ENCODE data around the gene ASIC4.

The ASIC4 gene

DNA sequence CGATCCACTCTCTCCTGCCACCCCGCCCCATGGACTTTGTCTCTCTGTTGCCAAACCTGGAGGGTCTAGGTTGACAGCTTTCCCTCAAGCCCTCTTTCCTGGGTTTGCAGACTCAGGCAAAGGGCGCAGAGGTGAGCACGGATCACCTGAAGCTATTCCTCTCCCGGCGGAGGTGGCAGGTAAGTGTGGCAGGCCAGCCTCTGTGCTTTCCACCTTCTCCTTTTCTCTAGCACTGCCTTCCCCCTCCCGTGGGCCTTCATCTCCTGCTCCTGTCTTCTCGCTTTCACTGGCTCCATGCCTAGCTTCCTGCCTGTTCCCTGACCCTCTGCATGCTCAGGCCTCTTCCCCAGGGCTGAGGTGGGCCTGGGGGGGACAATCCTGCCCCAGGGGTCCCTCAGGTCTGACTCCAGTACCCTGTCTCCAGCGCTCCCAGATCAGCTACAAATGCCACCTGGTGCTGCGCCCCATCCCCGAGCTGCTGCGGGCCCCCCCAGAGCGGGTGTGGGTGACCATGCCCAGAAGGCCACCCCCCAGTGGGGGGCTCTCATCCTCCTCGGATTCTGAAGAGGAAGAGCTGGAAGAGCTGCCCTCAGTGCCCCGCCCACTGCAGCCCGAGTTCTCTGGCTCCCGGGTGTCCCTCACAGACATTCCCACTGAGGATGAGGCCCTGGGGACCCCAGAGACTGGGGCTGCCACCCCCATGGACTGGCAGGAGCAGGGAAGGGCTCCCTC, 31.4 kb upstream of the ASIC4 start:
- no peak for DNase-seq (ENCODE audit: low read depth in 2 of 2)

DNA sequence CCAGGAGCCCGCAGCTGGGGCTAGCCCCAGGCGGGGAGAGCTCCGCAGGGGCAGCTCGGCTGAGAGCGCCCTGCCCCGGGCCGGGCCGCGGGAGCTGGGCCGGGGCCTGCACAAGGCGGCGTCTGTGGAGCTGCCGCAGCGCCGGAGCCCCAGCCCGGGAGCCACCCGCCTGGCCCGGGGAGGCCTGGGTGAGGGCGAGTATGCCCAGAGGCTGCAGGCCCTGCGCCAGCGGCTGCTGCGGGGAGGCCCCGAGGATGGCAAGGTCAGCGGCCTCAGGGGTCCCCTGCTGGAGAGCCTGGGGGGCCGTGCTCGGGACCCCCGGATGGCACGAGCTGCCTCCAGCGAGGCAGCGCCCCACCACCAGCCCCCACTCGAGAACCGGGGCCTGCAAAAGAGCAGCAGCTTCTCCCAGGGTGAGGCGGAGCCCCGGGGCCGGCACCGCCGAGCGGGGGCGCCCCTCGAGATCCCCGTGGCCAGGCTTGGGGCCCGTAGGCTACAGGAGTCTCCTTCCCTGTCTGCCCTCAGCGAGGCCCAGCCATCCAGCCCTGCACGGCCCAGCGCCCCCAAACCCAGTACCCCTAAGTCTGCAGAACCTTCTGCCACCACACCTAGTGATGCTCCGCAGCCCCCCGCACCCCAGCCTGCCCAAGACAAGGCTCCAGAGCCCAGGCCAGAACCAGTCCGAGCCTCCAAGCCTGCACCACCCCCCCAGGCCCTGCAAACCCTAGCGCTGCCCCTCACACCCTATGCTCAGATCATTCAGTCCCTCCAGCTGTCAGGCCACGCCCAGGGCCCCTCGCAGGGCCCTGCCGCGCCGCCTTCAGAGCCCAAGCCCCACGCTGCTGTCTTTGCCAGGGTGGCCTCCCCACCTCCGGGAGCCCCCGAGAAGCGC, 30.6 kb upstream of the ASIC4 start:
- no peak for DNase-seq (ENCODE audit: low read depth in 2 of 2)

DNA sequence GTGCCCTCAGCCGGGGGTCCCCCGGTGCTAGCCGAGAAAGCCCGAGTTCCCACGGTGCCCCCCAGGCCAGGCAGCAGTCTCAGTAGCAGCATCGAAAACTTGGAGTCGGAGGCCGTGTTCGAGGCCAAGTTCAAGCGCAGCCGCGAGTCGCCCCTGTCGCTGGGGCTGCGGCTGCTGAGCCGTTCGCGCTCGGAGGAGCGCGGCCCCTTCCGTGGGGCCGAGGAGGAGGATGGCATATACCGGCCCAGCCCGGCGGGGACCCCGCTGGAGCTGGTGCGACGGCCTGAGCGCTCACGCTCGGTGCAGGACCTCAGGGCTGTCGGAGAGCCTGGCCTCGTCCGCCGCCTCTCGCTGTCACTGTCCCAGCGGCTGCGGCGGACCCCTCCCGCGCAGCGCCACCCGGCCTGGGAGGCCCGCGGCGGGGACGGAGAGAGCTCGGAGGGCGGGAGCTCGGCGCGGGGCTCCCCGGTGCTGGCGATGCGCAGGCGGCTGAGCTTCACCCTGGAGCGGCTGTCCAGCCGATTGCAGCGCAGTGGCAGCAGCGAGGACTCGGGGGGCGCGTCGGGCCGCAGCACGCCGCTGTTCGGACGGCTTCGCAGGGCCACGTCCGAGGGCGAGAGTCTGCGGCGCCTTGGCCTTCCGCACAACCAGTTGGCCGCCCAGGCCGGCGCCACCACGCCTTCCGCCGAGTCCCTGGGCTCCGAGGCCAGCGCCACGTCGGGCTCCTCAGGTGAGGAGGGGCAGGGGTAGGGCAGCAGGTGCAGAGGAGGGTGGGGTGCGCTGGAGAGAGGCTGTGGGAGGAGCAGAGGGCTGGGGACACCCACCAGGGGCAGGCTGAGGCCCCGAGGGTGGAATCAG, 29.7 kb upstream of the ASIC4 start:
- no peak for DNase-seq (ENCODE audit: low read depth in 2 of 2)

DNA sequence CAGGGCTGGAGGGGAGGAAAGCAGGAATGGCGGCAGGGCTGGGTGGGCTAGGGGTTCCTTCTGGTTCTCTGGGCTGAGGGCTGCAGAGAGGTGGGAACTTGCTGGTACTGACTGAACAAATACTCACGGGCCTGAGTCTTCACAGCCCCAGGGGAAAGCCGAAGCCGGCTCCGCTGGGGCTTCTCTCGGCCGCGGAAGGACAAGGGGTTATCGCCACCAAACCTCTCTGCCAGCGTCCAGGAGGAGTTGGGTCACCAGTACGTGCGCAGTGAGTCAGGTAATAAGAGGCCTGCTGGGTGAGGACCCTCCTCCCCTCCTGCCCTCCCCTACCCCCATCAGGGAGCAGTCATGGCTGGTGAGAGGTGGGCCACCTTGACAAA, 29.1 kb upstream of the ASIC4 start:
- no peak for DNase-seq (ENCODE audit: low read depth in 2 of 2)

DNA sequence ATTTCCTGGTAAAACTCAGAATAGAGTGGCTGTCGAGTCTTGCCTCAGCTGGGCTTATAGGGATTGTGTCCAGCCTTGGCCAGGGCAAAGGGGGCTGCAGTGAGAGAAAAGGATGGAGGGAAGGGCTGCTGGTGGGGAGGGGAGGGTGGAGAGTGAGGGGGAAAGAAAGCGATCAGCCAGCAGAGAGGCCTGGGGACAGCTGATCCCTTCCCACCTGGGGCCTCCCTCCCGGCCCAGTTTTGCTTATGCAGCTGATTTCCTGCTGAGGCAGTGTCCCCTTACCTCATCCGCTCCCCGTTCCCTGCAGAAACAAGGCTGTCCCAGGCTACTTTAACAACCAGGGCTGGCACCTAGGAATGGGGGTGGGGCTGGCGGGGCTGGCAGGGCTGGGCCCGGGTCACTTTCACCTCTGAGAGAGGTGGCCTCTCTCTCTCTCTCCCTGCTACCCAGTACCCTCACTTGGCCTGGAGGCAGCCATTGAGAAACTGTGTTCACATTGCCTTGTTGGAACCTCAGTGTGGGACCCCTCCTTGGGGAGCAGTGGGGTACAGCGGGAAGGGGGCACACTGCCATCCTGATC, 27.8 kb upstream of the ASIC4 start:
- no peak for DNase-seq (ENCODE audit: low read depth in 2 of 2)

DNA sequence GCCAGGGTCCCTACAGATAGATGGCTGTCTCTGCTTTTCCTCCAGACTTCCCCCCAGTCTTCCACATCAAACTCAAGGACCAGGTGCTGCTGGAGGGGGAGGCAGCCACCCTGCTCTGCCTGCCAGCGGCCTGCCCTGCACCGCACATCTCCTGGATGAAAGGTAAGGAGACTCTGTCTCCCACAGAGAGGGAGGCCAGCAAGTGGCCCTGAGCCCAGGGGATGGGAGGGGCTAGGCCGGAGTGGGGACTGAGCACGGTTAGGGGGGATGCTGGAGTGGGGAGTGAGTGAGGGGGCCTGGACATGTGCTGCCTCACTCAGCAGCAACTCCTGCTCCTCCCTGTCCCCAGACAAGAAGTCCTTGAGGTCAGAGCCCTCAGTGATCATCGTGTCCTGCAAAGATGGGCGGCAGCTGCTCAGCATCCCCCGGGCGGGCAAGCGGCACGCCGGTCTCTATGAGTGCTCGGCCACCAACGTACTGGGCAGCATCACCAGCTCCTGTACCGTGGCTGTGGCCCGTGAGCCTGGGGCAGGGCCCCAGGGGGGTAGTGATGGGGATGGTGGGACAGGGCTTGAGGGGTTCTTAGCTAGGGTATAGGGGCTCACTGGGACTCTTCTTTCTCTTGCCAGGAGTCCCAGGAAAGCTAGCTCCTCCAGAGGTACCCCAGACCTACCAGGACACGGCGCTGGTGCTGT, 26.0 kb upstream of the ASIC4 start:
- no peak for DNase-seq (ENCODE audit: low read depth in 2 of 2)

DNA sequence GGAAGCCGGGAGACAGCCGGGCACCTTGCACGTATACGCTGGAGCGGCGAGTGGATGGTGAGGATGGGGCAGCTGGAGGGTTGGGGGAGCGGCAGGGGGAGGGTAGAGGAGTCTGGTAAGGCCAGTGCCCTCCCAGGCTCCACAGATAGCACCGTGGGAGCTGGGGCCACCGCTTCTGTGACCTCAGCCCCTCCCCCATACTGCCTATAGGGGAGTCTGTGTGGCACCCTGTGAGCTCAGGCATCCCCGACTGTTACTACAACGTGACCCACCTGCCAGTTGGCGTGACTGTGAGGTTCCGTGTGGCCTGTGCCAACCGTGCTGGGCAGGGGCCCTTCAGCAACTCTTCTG, 25.5 kb upstream of the ASIC4 start:
- DNase-seq (ENCODE audit: low read depth in 2 of 2) = no peak

DNA sequence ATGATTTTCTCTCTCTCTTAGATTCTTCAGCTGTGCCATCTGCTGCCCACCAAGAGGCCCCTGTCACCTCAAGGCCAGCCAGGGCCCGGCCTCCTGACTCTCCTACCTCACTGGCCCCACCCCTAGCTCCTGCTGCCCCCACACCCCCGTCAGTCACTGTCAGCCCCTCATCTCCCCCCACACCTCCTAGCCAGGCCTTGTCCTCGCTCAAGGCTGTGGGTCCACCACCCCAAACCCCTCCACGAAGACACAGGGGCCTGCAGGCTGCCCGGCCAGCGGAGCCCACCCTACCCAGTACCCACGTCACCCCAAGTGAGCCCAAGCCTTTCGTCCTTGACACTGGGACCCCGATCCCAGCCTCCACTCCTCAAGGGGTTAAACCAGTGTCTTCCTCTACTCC, 25.0 kb upstream of the ASIC4 start:
- no peak for DNase-seq (ENCODE audit: low read depth in 2 of 2)

DNA sequence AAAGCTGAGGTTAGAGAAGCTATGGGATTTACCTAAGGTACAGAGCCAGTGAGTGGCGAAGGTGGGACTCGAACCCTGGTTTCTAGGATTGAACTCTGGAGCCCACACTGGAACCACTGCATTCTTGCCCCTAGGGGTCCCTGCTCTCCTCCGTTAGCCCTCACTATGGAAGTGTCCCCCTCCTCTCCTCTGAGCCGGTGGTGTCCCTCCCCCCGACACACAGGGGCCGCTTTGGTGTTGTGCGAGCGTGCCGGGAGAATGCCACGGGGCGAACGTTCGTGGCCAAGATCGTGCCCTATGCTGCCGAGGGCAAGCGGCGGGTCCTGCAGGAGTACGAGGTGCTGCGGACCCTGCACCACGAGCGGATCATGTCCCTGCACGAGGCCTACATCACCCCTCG, 24.1 kb upstream of the ASIC4 start:
- no peak for DNase-seq (ENCODE audit: low read depth in 2 of 2)

DNA sequence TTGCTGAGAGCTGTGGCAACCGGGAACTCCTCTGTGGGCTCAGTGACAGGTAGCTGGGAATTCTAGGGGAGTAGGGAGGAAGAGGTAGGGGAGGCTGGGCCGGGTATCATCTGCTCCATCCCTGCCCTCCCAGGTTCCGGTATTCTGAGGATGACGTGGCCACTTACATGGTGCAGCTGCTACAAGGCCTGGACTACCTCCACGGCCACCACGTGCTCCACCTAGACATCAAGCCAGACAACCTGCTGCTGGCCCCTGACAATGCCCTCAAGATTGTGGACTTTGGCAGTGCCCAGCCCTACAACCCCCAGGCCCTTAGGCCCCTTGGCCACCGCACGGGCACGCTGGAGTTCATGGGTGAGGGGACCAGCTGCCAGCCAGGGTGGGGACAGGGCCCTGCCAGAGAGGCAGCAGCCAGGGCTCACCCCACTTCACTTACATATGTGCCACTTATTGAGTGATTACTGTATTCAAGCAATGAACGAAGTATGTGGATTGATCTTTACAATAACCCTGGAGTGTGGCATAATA, 23.6 kb upstream of the ASIC4 start:
- no peak for DNase-seq (ENCODE audit: low read depth in 2 of 2)

DNA sequence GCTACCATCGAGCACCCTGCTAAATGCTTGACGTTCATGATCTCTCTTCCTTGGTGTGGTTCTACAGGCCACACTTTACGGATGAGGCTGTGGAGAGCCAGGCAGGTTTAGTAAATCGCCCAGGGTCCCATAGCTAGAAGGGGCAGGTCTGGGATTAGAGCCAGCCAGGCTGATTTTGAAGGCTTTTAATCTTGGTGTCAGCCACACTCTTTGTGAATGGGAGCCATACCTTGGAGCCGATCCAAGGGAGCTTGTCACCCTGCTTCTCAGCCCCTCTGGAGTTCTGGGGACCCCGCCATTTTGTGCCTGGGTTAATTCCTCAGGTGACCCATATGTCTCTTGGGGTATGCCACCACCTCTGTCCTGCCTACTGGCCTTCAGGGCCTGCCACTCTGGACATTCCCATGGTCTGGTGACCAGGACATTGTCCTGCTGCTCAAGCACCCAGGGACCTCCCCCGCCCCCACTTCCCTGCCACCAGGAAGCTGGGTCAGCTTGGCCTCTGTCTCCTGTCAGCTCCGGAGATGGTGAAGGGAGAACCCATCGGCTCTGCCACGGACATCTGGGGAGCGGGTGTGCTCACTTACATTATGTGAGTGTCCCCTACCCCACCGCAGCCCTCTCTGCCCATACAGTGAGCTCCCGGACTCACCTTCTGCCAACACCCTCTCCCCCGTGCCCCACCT, 22.9 kb upstream of the ASIC4 start:
- DNase-seq (ENCODE audit: low read depth in 2 of 2) = no peak

DNA sequence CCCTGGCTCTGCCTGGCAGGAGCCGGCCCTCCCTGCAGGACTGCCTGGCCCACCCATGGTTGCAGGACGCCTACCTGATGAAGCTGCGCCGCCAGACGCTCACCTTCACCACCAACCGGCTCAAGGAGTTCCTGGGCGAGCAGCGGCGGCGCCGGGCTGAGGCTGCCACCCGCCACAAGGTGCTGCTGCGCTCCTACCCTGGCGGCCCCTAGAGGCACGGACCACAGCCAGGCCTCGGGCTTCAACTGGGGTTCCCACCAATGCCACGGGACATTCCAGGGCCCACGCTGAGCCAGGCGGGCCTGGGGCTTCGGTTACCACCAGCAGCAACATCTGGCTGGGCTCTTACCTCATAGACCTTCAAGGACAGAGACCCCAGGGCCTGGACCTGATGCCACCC, 21.7 kb upstream of the ASIC4 start:
- no peak for DNase-seq (ENCODE audit: low read depth in 2 of 2)

DNA sequence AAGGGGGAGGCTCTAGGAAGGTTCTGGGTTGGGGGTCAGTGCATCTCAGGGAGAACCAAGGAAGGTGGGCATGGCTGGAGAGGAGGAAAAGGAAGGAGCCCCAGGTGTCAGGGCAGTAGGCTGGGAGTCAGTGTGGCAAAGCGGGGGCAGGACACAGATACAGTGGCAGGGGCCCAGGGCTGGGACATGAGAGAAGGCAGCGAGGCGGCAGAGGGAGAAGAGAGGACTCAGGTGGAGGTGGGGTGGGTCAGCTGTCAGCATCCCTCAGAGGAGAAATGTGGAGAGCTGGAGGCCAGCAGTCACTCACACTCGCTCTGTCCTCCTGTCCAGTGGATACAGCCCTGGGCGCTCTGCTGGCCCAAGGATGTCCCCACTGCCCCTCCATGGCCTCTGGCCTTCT, 21.2 kb upstream of the ASIC4 start:
- DNase-seq (ENCODE audit: low read depth in 2 of 2) = no peak

DNA sequence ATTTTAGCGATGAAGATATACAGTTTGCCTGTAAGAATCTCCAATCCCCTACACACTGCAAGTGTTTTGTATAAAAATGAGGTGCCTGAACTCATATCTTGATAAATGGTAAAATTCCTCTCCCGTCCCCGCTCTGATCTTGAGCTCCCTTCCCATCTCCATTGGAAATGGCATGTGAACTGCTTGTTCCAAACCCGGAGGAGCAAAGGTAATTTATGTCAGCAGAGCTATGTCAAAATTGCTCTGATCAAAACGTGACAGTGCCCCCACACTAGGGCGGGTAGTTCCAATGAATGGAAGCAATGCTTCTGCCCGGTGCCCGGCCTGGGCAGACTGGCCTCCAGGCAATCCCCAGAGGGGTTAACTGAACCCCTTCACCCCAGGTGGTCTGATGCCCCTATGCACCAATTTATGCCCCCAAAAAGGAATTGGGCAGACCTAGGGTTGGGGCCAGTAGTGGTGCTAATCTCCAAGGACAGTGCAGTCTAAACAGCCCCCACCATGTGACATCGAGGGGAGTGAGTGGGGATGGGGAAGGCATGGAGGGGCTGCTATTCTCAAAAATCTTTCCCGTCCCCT, 19.2 kb upstream of the ASIC4 start:
- DNase-seq (ENCODE audit: low read depth in 2 of 2) = no peak

DNA sequence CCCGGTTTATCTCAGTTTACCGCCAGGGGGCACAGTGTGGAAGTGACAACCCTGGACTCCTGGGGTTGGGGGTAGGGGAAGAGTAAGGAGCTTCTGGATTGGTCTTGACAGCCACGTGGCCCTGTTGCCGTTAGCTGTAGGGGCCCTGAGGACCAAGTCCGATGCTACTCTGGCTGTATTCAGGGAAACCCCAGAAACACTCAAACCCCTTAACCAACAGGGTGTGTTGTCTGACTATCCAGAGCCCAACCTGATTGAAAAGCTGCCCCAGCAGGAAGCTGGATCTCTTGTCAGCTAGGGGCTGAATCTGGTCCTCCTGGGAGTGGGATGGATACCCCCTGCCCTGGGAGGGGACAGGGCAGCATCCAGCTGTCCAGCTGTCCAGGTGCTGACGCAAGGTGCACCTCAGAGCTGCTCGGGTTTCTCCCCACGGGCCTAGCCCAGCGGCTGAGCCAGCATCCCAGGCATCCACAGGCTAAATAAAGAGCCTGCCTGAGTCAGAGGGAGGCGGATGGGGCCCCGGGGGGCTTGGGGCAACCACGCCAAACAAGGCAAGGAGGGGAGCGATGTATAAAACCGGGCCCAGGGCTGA, 18.7 kb upstream of the ASIC4 start:
- peak in 1 of 2 donors; percentile 24 for DNase-seq (ENCODE audit: low read depth in 2 of 2)

DNA sequence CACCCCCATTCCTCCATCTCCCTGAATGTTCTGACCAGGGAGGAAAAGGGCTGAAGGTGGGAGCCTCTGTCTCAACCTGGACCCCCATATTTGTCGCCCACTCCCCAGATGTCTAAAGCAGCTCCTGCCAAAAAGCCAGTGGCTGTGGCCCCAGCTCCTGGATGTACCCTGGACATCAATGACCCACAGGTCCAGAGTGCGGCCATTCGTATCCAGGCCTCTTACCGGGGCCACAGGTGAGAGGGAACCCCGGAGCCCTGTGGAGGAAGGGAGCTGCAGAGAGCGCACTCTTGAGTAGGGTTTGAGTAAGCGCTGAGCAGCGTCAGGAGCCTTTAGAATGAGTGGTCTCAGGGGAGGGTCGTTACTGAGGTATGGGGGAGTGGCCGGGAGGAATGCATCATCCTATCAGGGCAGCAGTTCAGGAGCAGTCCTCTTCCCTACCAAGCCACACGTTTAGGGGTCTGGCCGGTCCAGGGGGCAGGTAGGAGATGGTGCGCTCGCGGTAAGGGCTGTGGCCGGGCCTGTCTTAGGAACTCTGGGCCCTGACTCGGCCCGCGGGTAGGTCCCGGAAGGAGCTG, 17.9 kb upstream of the ASIC4 start:
- no peak for DNase-seq (ENCODE audit: low read depth in 2 of 2)

DNA sequence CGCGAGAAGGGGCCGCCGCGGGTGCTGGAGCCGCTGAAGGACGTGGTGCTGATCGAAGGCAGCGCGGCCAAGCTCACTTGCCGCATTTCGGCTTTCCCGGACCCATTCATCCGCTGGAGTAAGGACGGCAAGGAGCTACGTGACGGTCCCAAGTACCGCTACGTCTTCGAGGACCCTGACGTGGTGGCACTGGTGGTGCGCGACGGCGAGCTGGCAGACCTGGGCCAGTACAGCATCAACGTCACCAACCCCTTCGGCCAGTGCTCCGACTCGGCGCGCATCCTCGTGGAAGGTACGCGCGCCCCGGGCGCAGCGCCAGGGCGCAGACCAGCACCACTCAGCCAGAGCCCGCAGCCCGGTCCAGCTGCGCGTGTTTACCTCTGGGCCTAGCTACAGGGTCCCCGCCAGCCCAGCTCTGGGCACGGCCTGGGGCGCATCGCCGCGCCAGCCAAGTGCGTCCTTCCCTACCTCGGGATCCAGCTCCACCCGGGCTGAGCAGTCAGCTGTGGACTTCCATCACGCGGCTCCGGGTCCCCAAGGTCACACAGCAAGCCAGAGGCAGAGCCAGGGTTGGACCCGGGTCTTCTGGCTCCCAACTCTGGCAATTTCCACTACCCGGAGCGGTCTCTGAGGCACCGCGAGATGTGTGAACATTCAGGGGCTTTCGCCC, 17.3 kb upstream of the ASIC4 start:
- DNase-seq (ENCODE audit: low read depth in 2 of 2) = no peak

DNA sequence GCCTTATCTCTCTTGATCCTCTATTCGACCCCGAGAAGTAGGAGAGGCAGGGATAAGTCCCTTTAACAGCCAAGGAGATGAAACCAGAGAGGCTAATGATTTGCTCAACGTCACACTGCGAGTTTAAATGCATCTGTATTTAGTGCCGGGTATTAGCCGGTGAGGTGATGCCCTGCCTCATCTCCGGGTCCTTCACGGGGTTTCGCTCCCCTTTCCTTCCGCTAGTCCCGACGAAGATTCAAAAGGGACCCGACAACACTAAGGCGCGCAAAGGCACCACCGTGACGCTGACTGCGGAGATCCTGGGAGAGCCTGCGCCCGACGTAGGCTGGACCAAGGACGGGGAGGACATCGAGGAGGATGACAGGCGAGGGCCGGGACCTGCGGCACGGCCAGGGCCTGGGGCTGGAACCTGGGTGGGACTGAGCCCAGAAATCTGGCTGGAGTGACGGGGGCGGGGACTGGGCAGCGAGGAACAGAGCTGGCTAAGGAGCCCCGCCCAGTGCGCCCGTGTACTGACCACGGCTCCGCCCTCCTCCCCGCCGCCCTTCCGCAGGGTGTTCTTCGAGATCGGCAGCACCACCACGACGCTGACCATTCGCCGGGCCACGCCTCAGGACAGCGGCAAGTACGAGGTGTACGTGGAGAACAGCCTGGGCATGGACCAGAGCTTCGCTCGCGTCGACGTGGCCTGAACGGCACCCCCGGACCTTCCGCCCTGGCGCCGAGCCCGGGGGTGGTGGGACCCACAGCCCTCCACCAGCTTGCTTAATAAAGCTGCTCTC, 16.6 kb upstream of the ASIC4 start:
- DNase-seq (ENCODE audit: low read depth in 2 of 2) = no peak

All from stimulated activated CD8-positive, alpha-beta memory T cell treated with anti-CD3 and anti-CD28 coated beads, Interleukin-2, amount 100 ng/mL, for 1 hour (primary cell).